Fibroblast of lung (primary cell): Measurements from ENCODE around the gene AKAP10. TPM values are rescaled to one million over a fixed set of nuclear protein-coding genes. Genes with fewer than 3 reads are reported as not detected.

Source experiments
- DNase-seq, 2 donors: peaks; one replicate each; pipeline versions ENCODE4 v3.0.0 to v3.0.0-alpha.2; 2010; ENCODE audit warnings: low read depth in 2 of 2
- H2AFZ ChIP-seq: 2 replicates; pipeline ENCODE4 v1.5.1; 2012; ENCODE audit warnings: low read length, control low read depth, inconsistent platforms
- H3K27ac ChIP-seq: 2 replicates; pipeline ENCODE4 v1.5.1; 2011; ENCODE audit warnings: low read length, control low read depth; ENCODE audit not compliant: insufficient read depth
- H3K27me3 ChIP-seq: 2 replicates; pipeline ENCODE4 v1.5.1; 2011; ENCODE audit warnings: mild to moderate bottlenecking, low read length; ENCODE audit not compliant: control insufficient read depth, insufficient read depth
- H3K36me3 ChIP-seq: 2 replicates; pipeline ENCODE4 v1.5.1; 2011; ENCODE audit warnings: low read length; ENCODE audit not compliant: control insufficient read depth, insufficient read depth
- H3K4me1 ChIP-seq: 2 replicates; pipeline ENCODE4 v1.5.1; 2011; ENCODE audit warnings: low read length; ENCODE audit not compliant: control insufficient read depth, insufficient read depth; ENCODE audit errors: extremely low read depth
- H3K4me2 ChIP-seq: 2 replicates; pipeline ENCODE4 v1.5.1; 2011; ENCODE audit warnings: low read length, control low read depth; ENCODE audit not compliant: insufficient read depth; ENCODE audit errors: extremely low read depth
- H3K4me3 ChIP-seq, 4 experiments: fragments of 200-600 bp in 1 of 4; sonication (generic) in 1 of 4; replicated peaks in 1 of 4; 2 replicates each; pipeline ENCODE4 v1.5.1; 2011 to 2016; ENCODE audit warnings: low read length in 4 of 4, low read depth in 3 of 4, mild to moderate bottlenecking in 3 of 4, control low read depth in 2 of 4, inconsistent platforms in 1 of 4, mixed read lengths in 1 of 4; ENCODE audit not compliant: insufficient read depth in 1 of 4; ENCODE audit errors: control extremely low read depth in 1 of 4
- H3K79me2 ChIP-seq: 2 replicates; pipeline ENCODE4 v1.5.1; 2012; ENCODE audit warnings: mild to moderate bottlenecking, low read length, inconsistent platforms; ENCODE audit not compliant: control insufficient read depth, insufficient read depth
- H3K9ac ChIP-seq: 2 replicates; pipeline ENCODE4 v1.5.1; 2011; ENCODE audit warnings: mild to moderate bottlenecking, low read length, control low read depth; ENCODE audit not compliant: insufficient read depth
- H3K9me3 ChIP-seq: 2 replicates; pipeline ENCODE4 v1.5.1; 2012; ENCODE audit warnings: low read depth, low read length; ENCODE audit not compliant: control insufficient read depth, insufficient read depth
- H4K20me1 ChIP-seq: 2 replicates; pipeline ENCODE4 v1.5.1; 2011; ENCODE audit warnings: low read length; ENCODE audit not compliant: control insufficient read depth, insufficient read depth; ENCODE audit errors: extremely low read depth
- CTCF ChIP-seq, 2 donors: IDR thresholded peaks in 1 of 2; conservative IDR thresholded peaks in 1 of 2; 1 replicate in 1 of 2; 2 replicates in 1 of 2; pipeline ENCODE4 v1.5.1; 2011 to 2012; ENCODE audit warnings: low read length in 2 of 2, control low read depth in 1 of 2, inconsistent platforms in 1 of 2, low read depth in 1 of 2, mild to moderate bottlenecking in 1 of 2
- EZH2 ChIP-seq: IDR thresholded peaks from 2 replicates; pipeline ENCODE4 v1.5.1; 2012; ENCODE audit warnings: low read length, control low read depth, mild to moderate bottlenecking; ENCODE audit errors: missing control alignments
- polyA plus RNA-seq, 2 donors: library from polyadenylated mRNA; depleted of rRNA in 1 of 2; stranded (reverse) in 1 of 2; unstranded in 1 of 2; fragments of >200 nt; gene quantifications; 2 replicates each; pipeline ENCODE4 v1.2.1, GENCODE V29; 2011 to 2012; ENCODE audit warnings: missing spikeins in 1 of 2
- total RNA-seq: library from RNA; depleted of rRNA; stranded (reverse); fragments of >200 nt; gene quantifications from 2 replicates; pipeline ENCODE4 v1.2.1, GENCODE V29; 2014

Gene AKAP10
- total and polyA plus RNA-seq, 2 donors (not counting 1 experiment from before 2014, with no cell fraction given): 19.0 to 29.2 TPM

GRCh38 chr17:19943026-19943425 is 34.6 kb downstream of the AKAP10 start:
- H3K79me2 ChIP-seq: peaks cover 9% of the 10 kb centered on the region
- no peak overlapping the region for H2AFZ ChIP-seq
- peaks cover 9% of the 10 kb centered on the region for H3K36me3 ChIP-seq

GRCh38 chr17:19940722-19941464 is 36.7 kb downstream of the AKAP10 start:
- Histone ChIP-seq H3K27me3 (no peaks in the 10 kb centered on the region), H3K4me2 (no peak overlapping the region), H4K20me1 (no peaks in the 10 kb centered on the region), H3K79me2 (peaks cover 4% of the 10 kb centered on the region), H3K9ac (no peak overlapping the region), H3K9me3 (no peaks in the 10 kb centered on the region), H3K4me3 (no peak overlapping the region), H3K27ac (no peak overlapping the region), H3K4me1 (peaks cover 3% of the 10 kb centered on the region), H3K36me3 (peaks cover 4% of the 10 kb centered on the region), H2AFZ (no peak overlapping the region)
- TF ChIP-seq EZH2 (no peak), CTCF (conservative IDR thresholded peaks at IDR 0.05 in 1 of 2, IDR thresholded peaks at IDR 0.05 in 1 of 2; ENCODE audit: low read depth in 1 of 2, low read length in 2 of 2) (no peak)
- DNase-seq: peak; percentile 38 to 81

More at GRCh38 chr17:19943026-19943425, 34.6 kb downstream of the AKAP10 start:
- DNase-seq: peak in 1 of 2 donors; percentile 49
- no peak overlapping the region for H3K9ac ChIP-seq
- H3K4me3 ChIP-seq: no peak overlapping the region
- H3K4me1 ChIP-seq: peaks cover 3% of the 10 kb centered on the region
- H4K20me1 ChIP-seq: no peaks in the 10 kb centered on the region
- H3K9me3 ChIP-seq: no peaks in the 10 kb centered on the region
- H3K4me2 ChIP-seq: no peak overlapping the region
- no peak overlapping the region for H3K27ac ChIP-seq
- H3K27me3 ChIP-seq: no peaks in the 10 kb centered on the region
- TF ChIP-seq CTCF (conservative IDR thresholded peaks at IDR 0.05 in 1 of 2, IDR thresholded peaks at IDR 0.05 in 1 of 2; ENCODE audit: low read depth in 1 of 2, low read length in 2 of 2): no peak
- TF ChIP-seq EZH2: no peak

- peak in 1 of 2 donors; percentile 36 for DNase-seq
- H3K4me1 ChIP-seq: peaks cover 3% of the 10 kb centered on the region
- no peak overlapping the region for H3K27ac ChIP-seq
- H3K36me3 ChIP-seq: peaks cover 2% of the 10 kb centered on the region
- no peak overlapping the region for H3K9ac ChIP-seq
- H3K9me3 ChIP-seq: no peaks in the 10 kb centered on the region
- H4K20me1 ChIP-seq: no peaks in the 10 kb centered on the region
- no peak overlapping the region for H2AFZ ChIP-seq
- H3K27me3 ChIP-seq: no peaks in the 10 kb centered on the region
- H3K79me2 ChIP-seq: no peaks in the 10 kb centered on the region
- no peak overlapping the region for H3K4me2 ChIP-seq
- TF ChIP-seq EZH2 (no peak), CTCF (conservative IDR thresholded peaks at IDR 0.05 in 1 of 2, IDR thresholded peaks at IDR 0.05 in 1 of 2; ENCODE audit: low read depth in 1 of 2, low read length in 2 of 2) (no peak)
- no peak overlapping the region for H3K4me3 ChIP-seq
Observed at GRCh38 chr17:19939993-19940721, 37.5 kb downstream of the AKAP10 start.
